ENCODE data around the gene MFAP2. TPM values are rescaled to one million over a fixed set of nuclear protein-coding genes. Genes with fewer than 3 reads are reported as not detected.
A peak's percentile ranks its signal among the peaks of the same experiment; 100 is the strongest.

The MFAP2 gene
- total RNA-seq, 1 experiment from 2014 or later, result 152 TPM

DNA sequence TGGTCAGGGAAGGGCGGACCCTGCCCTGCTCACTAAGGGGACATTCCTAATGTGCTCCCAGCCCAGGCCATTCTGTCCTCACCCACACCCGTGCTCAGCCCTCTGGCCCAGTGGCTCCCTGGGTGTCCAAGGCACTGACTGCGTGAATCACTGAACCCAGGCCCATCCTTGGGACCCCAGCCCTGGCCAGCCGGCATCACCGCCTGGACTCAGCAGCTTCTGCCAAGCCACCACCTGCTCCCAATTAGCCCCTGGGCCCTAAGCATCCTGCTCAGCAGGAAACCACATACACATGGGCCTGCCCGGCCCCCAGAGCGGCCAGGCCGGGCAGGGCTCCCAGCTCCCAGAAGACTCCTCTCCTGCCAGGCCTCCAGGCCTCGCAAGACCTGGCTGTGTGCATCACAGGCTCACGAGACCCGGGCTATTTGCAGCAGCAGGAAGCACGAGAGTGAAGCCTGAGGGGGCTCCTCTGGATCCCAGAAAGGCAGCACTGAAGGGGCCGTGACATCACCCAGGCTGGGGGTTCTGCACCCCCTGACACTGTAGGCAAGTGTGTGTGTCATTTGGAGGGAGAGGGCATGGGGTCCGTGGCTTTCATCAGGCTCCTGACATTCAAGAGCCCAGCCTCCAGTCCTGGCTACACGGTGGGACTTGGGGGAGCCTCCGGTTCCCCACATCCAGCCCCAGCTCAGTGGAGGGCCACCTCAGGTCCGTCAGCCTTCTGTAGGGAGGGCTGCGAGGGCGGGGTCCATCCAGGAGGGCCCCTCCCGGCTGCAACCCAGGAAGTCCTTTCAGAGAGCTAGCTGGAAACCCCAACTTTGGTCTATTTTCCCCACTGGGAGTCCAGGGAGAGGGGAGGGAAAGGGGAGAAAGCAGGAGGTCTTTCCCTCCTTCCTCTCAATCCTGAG lies 1.6 kb downstream of the MFAP2 start:
- H3K14ac ChIP-seq (ENCODE audit: insufficient read depth, low read length), result no peak overlapping the region
- H2BK20ac ChIP-seq (ENCODE audit: low read depth, low read length, poor library complexity, severe bottlenecking), result no peak overlapping the region
- no peak overlapping the region for H4K8ac ChIP-seq (replicated peaks; ENCODE audit: insufficient read length, low read depth, low read length)
- no peaks in the 10 kb centered on the region; the same call in 1 of the 2 replicates for H3K4me1 ChIP-seq (ENCODE audit: insufficient read depth, low read length)
- H4K5ac ChIP-seq (ENCODE audit: insufficient read length, low read depth, low read length), result no peak overlapping the region
- H3K79me1 ChIP-seq (ENCODE audit: insufficient read depth, low read depth, low read length, poor library complexity, severe bottlenecking), result no peaks in the 10 kb centered on the region
- no peak overlapping the region for H3K27ac Mint-ChIP-seq
- H3K27ac ChIP-seq (ENCODE audit: insufficient read length, low read depth, low read length), result no peak overlapping the region
- DNase-seq, result no peak
- H3K9me3 ChIP-seq (ENCODE audit: control insufficient read depth, low read depth, low read length), result no peaks in the 10 kb centered on the region
- H3K23ac ChIP-seq (ENCODE audit: insufficient read length, low read depth, low read length), result no peak overlapping the region
- H3K27me3 ChIP-seq (ENCODE audit: insufficient read depth, low read length), result no peaks in the 10 kb centered on the region
- no peak for TF ChIP-seq CTCF (conservative IDR thresholded peaks at IDR 0.05)
- H3K23me2 ChIP-seq (ENCODE audit: insufficient read length, low read depth, low read length, poor library complexity, severe bottlenecking), result peaks cover 11% of the 10 kb centered on the region
- H2AK5ac ChIP-seq (ENCODE audit: insufficient read length, low read length), result no peak overlapping the region
- no peak overlapping the region for H2AFZ ChIP-seq (ENCODE audit: low read length)
- peaks cover 27 to 41% of the 10 kb centered on the region in 2 experiments for H3K4me1 Mint-ChIP-seq
- H3K27me3 Mint-ChIP-seq (ENCODE audit: low read depth), result peaks cover 9% of the 10 kb centered on the region
- H3T11ph ChIP-seq (ENCODE audit: low read length), result no peak overlapping the region
- no CpG with 5 or more reads among the region's 20 CpGs for WGBS (ENCODE audit: extremely low coverage, insufficient read length, low lambda C conversion rate)
- no peak overlapping the region for H2BK120ac ChIP-seq (ENCODE audit: low read depth, low read length, poor library complexity, severe bottlenecking)
- no peak overlapping the region for H2BK15ac ChIP-seq (ENCODE audit: low read depth, low read length)
- peak overlapping the region; percentile 67 for H3K4me2 ChIP-seq (ENCODE audit: insufficient read depth, insufficient read length, low read length)
- no peaks in the 10 kb centered on the region for H3K9me3 Mint-ChIP-seq
- peaks cover 8 to 34% (median 26%) of the 10 kb centered on the region in 3 experiments for H3K36me3 Mint-ChIP-seq (ENCODE audit: insufficient read depth in 1 of 3, low read depth in 3 of 3)
- H2BK5ac ChIP-seq (ENCODE audit: insufficient read length, low read length), result no peak overlapping the region
- no peaks in the 10 kb centered on the region; the same call in 1 of the 2 replicates for H3K79me2 ChIP-seq (ENCODE audit: insufficient read depth, low read length)
- H3K18ac ChIP-seq (ENCODE audit: insufficient read length, low read depth, low read length), result no peak overlapping the region
- no peak overlapping the region for H3K56ac ChIP-seq (ENCODE audit: insufficient read length, low read depth, low read length)
- H4K20me1 ChIP-seq (ENCODE audit: control insufficient read depth, insufficient read depth, insufficient read length), result no peaks in the 10 kb centered on the region
- H4K91ac ChIP-seq (ENCODE audit: insufficient read length, low read depth, low read length), result no peak overlapping the region
- peak overlapping the region; percentile 52 for H3K9ac ChIP-seq (ENCODE audit: extremely low read depth, insufficient read length, low read length)
- H3K4me3 Mint-ChIP-seq, result peak overlapping the region; percentile 80 to 82
- H2BK12ac ChIP-seq (ENCODE audit: insufficient read length, low read depth, low read length), result no peak overlapping the region
- H3K4ac ChIP-seq (ENCODE audit: low read depth, low read length), result no peak overlapping the region

All from H9 (cell line).